Ectodermal cell (in vitro differentiated cells): ENCODE measurements around the gene SH3RF1.

Experiments
- H3K27ac ChIP-seq: 2 replicates; pipeline ENCODE4 v1.7.0; 2013; ENCODE audit warnings: mild to moderate bottlenecking, low read depth, low read length; ENCODE audit not compliant: insufficient read depth, poor library complexity, severe bottlenecking
- H3K27me3 ChIP-seq: 2 replicates; pipeline ENCODE4 v1.7.0; 2013; ENCODE audit warnings: mild to moderate bottlenecking, low read length; ENCODE audit not compliant: insufficient read depth, control insufficient read depth, poor library complexity, severe bottlenecking
- H3K36me3 ChIP-seq: one replicate; pipeline ENCODE4 v1.7.0; 2013; ENCODE audit warnings: low read length; ENCODE audit not compliant: control insufficient read depth, insufficient read depth
- H3K4me1 ChIP-seq: one replicate; pipeline ENCODE4 v1.7.0; 2013; ENCODE audit warnings: low read length; ENCODE audit not compliant: control insufficient read depth, insufficient read depth
- H3K4me3 ChIP-seq: 2 replicates; pipeline ENCODE4 v1.7.0; 2013; ENCODE audit warnings: low read depth, low read length, control low read depth; ENCODE audit not compliant: insufficient read depth
- H3K9me3 ChIP-seq: 2 replicates; pipeline ENCODE4 v1.7.0; 2013; ENCODE audit warnings: mild to moderate bottlenecking, low read length, moderate library complexity; ENCODE audit not compliant: control insufficient read depth
- WGBS, 2 experiments: methylation state at CpG; one replicate each; pipeline ENCODE4 v1.1.7; 2013; ENCODE audit warnings: missing lambda C conversion rate in 2 of 2; 5-methylcytosine and 5-hydroxymethylcytosine counted together

The SH3RF1 gene

GRCh38 chr4:169080981-169081380, 189.8 kb downstream of the SH3RF1 start:
- H3K4me1 ChIP-seq: no peaks in the 10 kb centered on the region
- H3K27ac ChIP-seq: no peak overlapping the region
- no peak overlapping the region for H3K4me3 ChIP-seq
- no peaks in the 10 kb centered on the region for H3K27me3 ChIP-seq
- no peaks in the 10 kb centered on the region for H3K36me3 ChIP-seq
- H3K9me3 ChIP-seq: no peaks in the 10 kb centered on the region
- WGBS, 2 experiments: 93 to 95% methylated on average over 2 of the region's 2 CpGs

GRCh38 chr4:169079942-169080827, 190.6 kb downstream of the SH3RF1 start:
- Histone ChIP-seq H3K27me3 (no peaks in the 10 kb centered on the region), H3K9me3 (no peaks in the 10 kb centered on the region), H3K4me1 (no peaks in the 10 kb centered on the region), H3K4me3 (no peak overlapping the region), H3K36me3 (no peaks in the 10 kb centered on the region), H3K27ac (peak overlapping the region; percentile 21)
- WGBS, 2 experiments: 92 to 93% methylated on average over 19 of the region's 19 CpGs

GRCh38 chr4:169074117-169074516, 196.6 kb downstream of the SH3RF1 start:
- 84 to 86% methylated on average over 6 to 7 of the region's 7 CpGs for WGBS, 2 experiments
- no peaks in the 10 kb centered on the region for H3K36me3 ChIP-seq
- H3K27ac ChIP-seq: no peak overlapping the region
- H3K4me1 ChIP-seq: peaks cover 7% of the 10 kb centered on the region
- H3K4me3 ChIP-seq: no peak overlapping the region
- H3K9me3 ChIP-seq: no peaks in the 10 kb centered on the region
- H3K27me3 ChIP-seq: no peaks in the 10 kb centered on the region

GRCh38 chr4:169071747-169072146, 199.0 kb downstream of the SH3RF1 start:
- no peak overlapping the region for H3K4me3 ChIP-seq
- H3K4me1 ChIP-seq: peaks cover 7% of the 10 kb centered on the region
- H3K9me3 ChIP-seq: no peaks in the 10 kb centered on the region
- H3K36me3 ChIP-seq: no peaks in the 10 kb centered on the region
- H3K27me3 ChIP-seq: no peaks in the 10 kb centered on the region
- 82 to 93% methylated on average over 6 to 7 of the region's 7 CpGs for WGBS, 2 experiments
- H3K27ac ChIP-seq: no peak overlapping the region

- WGBS, 2 experiments: 75 to 81% methylated on average over 5 of the region's 5 CpGs
- Histone ChIP-seq H3K27me3 (no peaks in the 10 kb centered on the region), H3K36me3 (no peaks in the 10 kb centered on the region), H3K4me1 (peaks cover 7% of the 10 kb centered on the region), H3K27ac (no peak overlapping the region), H3K9me3 (no peaks in the 10 kb centered on the region), H3K4me3 (no peak overlapping the region)
These were observed 199.9 kb downstream of the SH3RF1 start for GRCh38 chr4:169070895-169071218.

- peaks cover 7% of the 10 kb centered on the region for H3K4me1 ChIP-seq
- H3K36me3 ChIP-seq: no peaks in the 10 kb centered on the region
- WGBS, 2 experiments: 38 to 41% methylated on average over 15 to 16 of the region's 16 CpGs
- H3K27me3 ChIP-seq: no peaks in the 10 kb centered on the region
- H3K4me3 ChIP-seq: no peak overlapping the region
- H3K27ac ChIP-seq: peak overlapping the region; percentile 72
- no peaks in the 10 kb centered on the region for H3K9me3 ChIP-seq
These were observed 200.5 kb downstream of the SH3RF1 start for GRCh38 chr4:169070071-169070894.

- Histone ChIP-seq H3K4me3 (no peak overlapping the region), H3K9me3 (no peaks in the 10 kb centered on the region), H3K27ac (no peak overlapping the region), H3K27me3 (no peaks in the 10 kb centered on the region), H3K4me1 (peaks cover 7% of the 10 kb centered on the region), H3K36me3 (no peaks in the 10 kb centered on the region)
- WGBS, 2 experiments: 82 to 83% methylated on average over 8 of the region's 8 CpGs
These were observed 202.3 kb downstream of the SH3RF1 start for GRCh38 chr4:169068423-169068822.

GRCh38 chr4:169066934-169067333, 203.8 kb downstream of the SH3RF1 start:
- Histone ChIP-seq H3K27me3 (no peaks in the 10 kb centered on the region), H3K27ac (no peak overlapping the region), H3K9me3 (no peaks in the 10 kb centered on the region), H3K36me3 (no peaks in the 10 kb centered on the region), H3K4me1 (peaks cover 7% of the 10 kb centered on the region), H3K4me3 (no peak overlapping the region)
- 94 to 96% methylated on average over 5 of the region's 5 CpGs for WGBS, 2 experiments

- H3K4me1 ChIP-seq: no peaks in the 10 kb centered on the region
- WGBS, 2 experiments: 95 to 97% methylated on average over 2 of the region's 2 CpGs
These were observed 206.5 kb downstream of the SH3RF1 start for GRCh38 chr4:169064296-169064695.

GRCh38 chr4:169063441-169063840, 207.3 kb downstream of the SH3RF1 start:
- WGBS, 2 experiments: 89 to 96% methylated on average over 3 of the region's 3 CpGs
- H3K4me1 ChIP-seq: no peaks in the 10 kb centered on the region
- no peaks in the 10 kb centered on the region for H3K9me3 ChIP-seq
- H3K27ac ChIP-seq: no peak overlapping the region
- no peak overlapping the region for H3K4me3 ChIP-seq
- H3K36me3 ChIP-seq: no peaks in the 10 kb centered on the region
- H3K27me3 ChIP-seq: no peaks in the 10 kb centered on the region

More at GRCh38 chr4:169064296-169064695, 206.5 kb downstream of the SH3RF1 start:
- Histone ChIP-seq H3K36me3 (no peaks in the 10 kb centered on the region), H3K27me3 (no peaks in the 10 kb centered on the region), H3K27ac (no peak overlapping the region), H3K4me3 (no peak overlapping the region), H3K9me3 (no peaks in the 10 kb centered on the region)
